Right lobe of liver (tissue), 4 donors: ENCODE results near the gene ZBTB17.

Experiments
- POLR2A ChIP-seq: fragments of 450-650 bp; IDR thresholded peaks from one replicate; pipeline ENCODE4 v1.6.1; 2017; ENCODE audit warnings: antibody characterized with exemption, mild to moderate bottlenecking
- TF ChIP-seq, protein P1 (sequence below), 4 donors: fragments of 200-600 bp in 3 of 4; fragments of 450-650 bp in 1 of 4; IDR thresholded peaks; one replicate each; pipeline versions ENCODE4 v1.5.1 to v1.8.0; 2016 to 2022; ENCODE audit warnings: antibody characterized with exemption in 4 of 4, mild to moderate bottlenecking in 2 of 4
- donor health status: DM: no; HTN: no; CAD: no.
- donor health status: DM: no; HTN: no; CAD: no.
- donor health status: DM: no; HTN: yes; CAD: no.

DNA sequence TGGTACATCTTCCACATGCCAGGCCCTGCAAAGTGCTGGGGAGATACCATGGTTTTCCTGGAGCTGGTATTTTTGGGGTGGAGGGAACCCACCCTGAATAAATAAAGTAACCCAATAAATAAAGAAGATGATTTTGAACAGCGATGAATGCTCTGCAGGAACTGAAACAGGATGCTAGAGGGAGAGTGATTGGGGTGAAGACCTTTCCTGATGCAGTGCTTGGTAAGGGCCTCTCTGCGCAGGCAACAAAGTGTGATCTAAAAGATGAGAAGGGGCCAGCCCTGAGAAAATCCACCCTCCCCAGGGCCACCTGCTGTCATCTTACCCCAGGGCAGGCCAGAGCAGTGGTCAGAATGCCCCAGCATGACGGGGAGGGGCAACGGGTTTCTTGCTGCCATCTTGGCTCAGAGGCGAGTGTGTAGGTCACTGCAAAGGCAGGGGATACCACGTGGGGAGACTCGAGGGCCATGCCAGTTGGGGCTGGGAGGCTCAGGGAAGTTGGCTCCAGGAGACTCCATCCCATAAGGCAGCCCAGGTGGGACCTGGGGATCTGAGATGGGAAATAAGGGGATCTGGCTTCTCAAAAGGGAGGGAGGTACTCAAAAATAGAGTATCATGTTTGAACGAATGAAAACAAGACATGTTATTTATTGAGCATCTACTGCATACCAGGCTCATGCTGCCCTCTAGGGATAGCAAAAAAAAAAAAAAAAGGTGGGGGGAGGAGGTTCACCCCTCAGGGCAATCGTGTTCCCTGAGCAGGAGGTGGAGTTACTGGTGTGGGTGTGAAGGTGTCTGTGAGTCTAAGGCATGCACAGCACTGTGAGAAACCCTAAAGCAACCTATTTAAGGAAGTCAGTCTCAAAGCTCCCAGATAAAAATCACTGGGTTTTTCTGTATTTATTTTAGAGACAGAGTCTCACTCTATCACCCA lies 30.9 kb upstream of the ZBTB17 start:
- TF ChIP-seq, protein P1, sequence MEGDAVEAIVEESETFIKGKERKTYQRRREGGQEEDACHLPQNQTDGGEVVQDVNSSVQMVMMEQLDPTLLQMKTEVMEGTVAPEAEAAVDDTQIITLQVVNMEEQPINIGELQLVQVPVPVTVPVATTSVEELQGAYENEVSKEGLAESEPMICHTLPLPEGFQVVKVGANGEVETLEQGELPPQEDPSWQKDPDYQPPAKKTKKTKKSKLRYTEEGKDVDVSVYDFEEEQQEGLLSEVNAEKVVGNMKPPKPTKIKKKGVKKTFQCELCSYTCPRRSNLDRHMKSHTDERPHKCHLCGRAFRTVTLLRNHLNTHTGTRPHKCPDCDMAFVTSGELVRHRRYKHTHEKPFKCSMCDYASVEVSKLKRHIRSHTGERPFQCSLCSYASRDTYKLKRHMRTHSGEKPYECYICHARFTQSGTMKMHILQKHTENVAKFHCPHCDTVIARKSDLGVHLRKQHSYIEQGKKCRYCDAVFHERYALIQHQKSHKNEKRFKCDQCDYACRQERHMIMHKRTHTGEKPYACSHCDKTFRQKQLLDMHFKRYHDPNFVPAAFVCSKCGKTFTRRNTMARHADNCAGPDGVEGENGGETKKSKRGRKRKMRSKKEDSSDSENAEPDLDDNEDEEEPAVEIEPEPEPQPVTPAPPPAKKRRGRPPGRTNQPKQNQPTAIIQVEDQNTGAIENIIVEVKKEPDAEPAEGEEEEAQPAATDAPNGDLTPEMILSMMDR (IDR thresholded peaks at IDR 0.05): peak in 1 of 4 donors; percentile 16
- TF ChIP-seq POLR2A: no peak
